ENCODE results near the gene KEAP1.
A peak's percentile ranks its signal among the peaks of the same experiment; 100 is the strongest.

Gene KEAP1

DNA sequence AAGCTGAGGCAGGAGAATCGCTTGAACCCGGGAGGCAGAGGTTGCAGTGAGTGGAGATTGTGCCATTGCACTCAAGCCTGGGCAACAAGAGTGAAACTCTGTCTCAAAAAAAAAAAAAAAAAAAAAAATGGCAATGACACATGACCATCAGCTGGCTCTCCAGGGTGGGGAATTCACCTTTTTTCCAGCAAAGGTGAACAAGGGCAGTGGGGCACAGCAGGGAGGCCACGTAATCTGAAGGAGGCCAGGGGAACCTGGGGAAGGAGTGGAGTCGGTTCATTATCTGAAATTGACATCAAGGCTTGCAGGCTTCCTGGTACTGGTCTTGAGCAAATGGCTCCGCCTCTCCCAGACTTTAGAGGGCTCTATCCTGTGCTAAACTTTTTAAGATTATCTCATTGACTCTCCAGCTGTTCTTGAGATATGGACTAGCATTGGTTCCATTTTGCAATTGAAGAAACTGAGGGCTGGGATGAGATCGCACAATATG is 28.1 kb downstream of the KEAP1 start:
- no peak for TF ChIP-seq CTCF (IDR thresholded peaks at IDR 0.05; ENCODE audit: insufficient read depth, low read length, poor library complexity, severe bottlenecking)
- TF ChIP-seq EZH2phosphoT487 (conservative IDR thresholded peaks at IDR 0.05; ENCODE audit: low read length), result no peak
- Histone ChIP-seq H3K27ac (ENCODE audit: low read depth, low read length) (no peak overlapping the region), H3K36me3 (ENCODE audit: low read length) (no peaks in the 10 kb centered on the region), H4K20me1 (ENCODE audit: low read depth, low read length) (no peaks in the 10 kb centered on the region), H3K9ac (ENCODE audit: low read length) (no peak overlapping the region), H3K4me2 (ENCODE audit: low read depth, low read length, poor library complexity, severe bottlenecking) (no peak overlapping the region), H3K4me3 (ENCODE audit: insufficient read depth, low read length, poor library complexity, severe bottlenecking) (no peak overlapping the region), H2AFZ (ENCODE audit: low read depth, low read length, severe bottlenecking) (no peak overlapping the region), H3K9me3 (ENCODE audit: insufficient read depth, low read length) (no peaks in the 10 kb centered on the region), H3K79me2 (ENCODE audit: insufficient read depth, low read length) (no peaks in the 10 kb centered on the region), H3F3A (ENCODE audit: insufficient read depth) (0 out of 2 replicates have a peak, but pooled peaks cover 8% of the 10 kb centered on the region), H3K27me3 (ENCODE audit: low read length) (no peaks in the 10 kb centered on the region), H3K9me2 (replicated peaks; ENCODE audit: insufficient read depth, low read length) (no peaks in the 10 kb centered on the region)

GRCh38 chr19:10473192-10473591 is 30.0 kb downstream of the KEAP1 start:
- no peak overlapping the region for H3K4me3 ChIP-seq (ENCODE audit: insufficient read depth, low read length, poor library complexity, severe bottlenecking)
- H3K9me2 ChIP-seq (replicated peaks; ENCODE audit: insufficient read depth, low read length), result no peaks in the 10 kb centered on the region
- 0 out of 2 replicates have a peak, but pooled peaks cover 8% of the 10 kb centered on the region for H3F3A ChIP-seq (ENCODE audit: insufficient read depth)
- H3K9ac ChIP-seq (ENCODE audit: low read length), result no peak overlapping the region
- no peaks in the 10 kb centered on the region for H3K27me3 ChIP-seq (ENCODE audit: low read length)
- no peaks in the 10 kb centered on the region for H3K36me3 ChIP-seq (ENCODE audit: low read length)
- H3K79me2 ChIP-seq (ENCODE audit: insufficient read depth, low read length), result no peaks in the 10 kb centered on the region
- H3K27ac ChIP-seq (ENCODE audit: low read depth, low read length), result no peak overlapping the region
- TF ChIP-seq EZH2phosphoT487 (conservative IDR thresholded peaks at IDR 0.05; ENCODE audit: low read length) (no peak), CTCF (IDR thresholded peaks at IDR 0.05; ENCODE audit: insufficient read depth, low read length, poor library complexity, severe bottlenecking) (no peak)
- no peaks in the 10 kb centered on the region for H3K9me3 ChIP-seq (ENCODE audit: insufficient read depth, low read length)
- H2AFZ ChIP-seq (ENCODE audit: low read depth, low read length, severe bottlenecking), result no peak overlapping the region
- no peak overlapping the region for H3K4me2 ChIP-seq (ENCODE audit: low read depth, low read length, poor library complexity, severe bottlenecking)
- H4K20me1 ChIP-seq (ENCODE audit: low read depth, low read length), result no peaks in the 10 kb centered on the region

DNA sequence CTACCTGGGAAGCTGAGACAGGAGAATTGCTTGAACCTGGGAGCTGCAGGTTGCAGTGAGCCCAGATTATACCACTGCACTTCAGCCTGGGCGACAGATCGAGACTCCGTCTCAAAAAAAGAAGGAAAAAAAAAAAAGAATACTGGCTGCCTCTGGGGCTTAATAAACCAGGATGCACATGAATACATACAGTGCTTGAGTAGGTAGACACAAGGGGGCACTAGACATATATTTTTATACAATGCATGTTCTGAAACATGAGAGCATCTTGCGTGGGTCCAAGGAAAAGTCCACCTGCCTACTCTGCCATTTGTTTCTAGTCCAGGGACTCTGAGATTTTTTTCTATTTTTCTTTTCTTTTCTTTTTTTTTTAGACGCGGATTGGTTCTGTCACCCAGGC is 31.2 kb downstream of the KEAP1 start:
- Histone ChIP-seq H3K27me3 (ENCODE audit: low read length) (no peaks in the 10 kb centered on the region), H2AFZ (ENCODE audit: low read depth, low read length, severe bottlenecking) (no peak overlapping the region), H3K9me2 (replicated peaks; ENCODE audit: insufficient read depth, low read length) (no peaks in the 10 kb centered on the region), H3K9ac (ENCODE audit: low read length) (no peak overlapping the region), H3K79me2 (ENCODE audit: insufficient read depth, low read length) (no peaks in the 10 kb centered on the region), H3K4me3 (ENCODE audit: insufficient read depth, low read length, poor library complexity, severe bottlenecking) (no peak overlapping the region), H3F3A (ENCODE audit: insufficient read depth) (0 out of 2 replicates have a peak, but pooled peaks cover 8% of the 10 kb centered on the region), H3K36me3 (ENCODE audit: low read length) (no peaks in the 10 kb centered on the region), H3K27ac (ENCODE audit: low read depth, low read length) (no peak overlapping the region), H3K4me2 (ENCODE audit: low read depth, low read length, poor library complexity, severe bottlenecking) (no peak overlapping the region), H3K9me3 (ENCODE audit: insufficient read depth, low read length) (no peaks in the 10 kb centered on the region), H4K20me1 (ENCODE audit: low read depth, low read length) (no peaks in the 10 kb centered on the region)
- TF ChIP-seq EZH2phosphoT487 (conservative IDR thresholded peaks at IDR 0.05; ENCODE audit: low read length), result no peak
- TF ChIP-seq CTCF (IDR thresholded peaks at IDR 0.05; ENCODE audit: insufficient read depth, low read length, poor library complexity, severe bottlenecking), result peak; percentile 26
